A673 (cell line): ENCODE measurements around the gene IGFBP5. TPM values are rescaled to one million over a fixed set of nuclear protein-coding genes. Genes with fewer than 3 reads are reported as not detected.

Source experiments
- BruUV-seq: library from RNA; stranded (reverse); fragments of 400-500 nt; replicated peaks from 2 replicates; lab custom pipeline; 2021; lab: Mats Ljungman, UMichigan
- CTCF ChIA-PET: fragments of 300-600 bp; sonication (Branson Sonifier 250); formaldehyde crosslinking; loops from one replicate; lab custom pipeline; 2022; ENCODE audit warnings: antibody characterized with exemption; lab: Charles Lee
- POLR2A ChIA-PET: fragments of 300-600 bp; sonication (Branson Sonifier 250); formaldehyde crosslinking; loops from one replicate; lab custom pipeline; 2022; ENCODE audit warnings: antibody characterized with exemption; ENCODE audit not compliant: low non-redundant PET; lab: Charles Lee
- DNase-seq: peaks from one replicate; pipeline ENCODE4 v3.0.0-alpha.2; 2015; ENCODE audit warnings: low spot score
- H3K27ac ChIP-seq: fragments of 200-600 bp; sonication (generic); 2 replicates; pipeline ENCODE4 v1.5.1; 2016; ENCODE audit warnings: mixed run types, low read depth, mild to moderate bottlenecking, mixed read lengths, antibody characterized with exemption, low read length; ENCODE audit not compliant: poor library complexity, severe bottlenecking
- H3K27me3 ChIP-seq: fragments of 200-600 bp; sonication (generic); replicated peaks from 2 replicates; pipeline ENCODE4 v1.6.1; 2017; ENCODE audit warnings: mixed run types, low read depth, mild to moderate bottlenecking, mixed read lengths, antibody characterized with exemption, low read length; ENCODE audit not compliant: insufficient read depth, poor library complexity
- H3K36me3 ChIP-seq: fragments of 200-600 bp; sonication (generic); 2 replicates; pipeline ENCODE4 v1.6.1; 2016; ENCODE audit warnings: mixed run types, mild to moderate bottlenecking, mixed read lengths, antibody characterized with exemption, low read length; ENCODE audit not compliant: insufficient read depth, poor library complexity, severe bottlenecking
- H3K4me1 ChIP-seq: fragments of 200-600 bp; sonication (generic); 2 replicates; pipeline ENCODE4 v1.6.1; 2017; ENCODE audit warnings: mixed run types, mild to moderate bottlenecking, mixed read lengths, antibody characterized with exemption, low read length; ENCODE audit not compliant: insufficient read depth, poor library complexity, severe bottlenecking
- H3K4me3 ChIP-seq: fragments of 200-600 bp; sonication (generic); 2 replicates; pipeline ENCODE4 v1.5.1; 2016; ENCODE audit warnings: low read depth, mixed run types, mild to moderate bottlenecking, mixed read lengths, low read length; ENCODE audit not compliant: poor library complexity, severe bottlenecking
- H3K9me3 ChIP-seq: fragments of 200-600 bp; sonication (generic); 2 replicates; pipeline ENCODE4 v1.6.1; 2016; ENCODE audit warnings: mixed run types, low read depth, mild to moderate bottlenecking, mixed read lengths, antibody characterized with exemption, low read length; ENCODE audit not compliant: poor library complexity, severe bottlenecking
- CTCF ChIP-seq: fragments of 300-800, 200-600 bp; sonication (generic); conservative IDR thresholded peaks from 2 replicates; pipeline ENCODE4 v1.5.1; 2017; ENCODE audit warnings: low read depth, mild to moderate bottlenecking, antibody characterized with exemption, low read length, moderate library complexity, mixed read lengths
- EZH2 ChIP-seq: fragments of 200-600 bp; sonication (generic); IDR thresholded peaks from 2 replicates; pipeline ENCODE4 v1.6.1; 2017; ENCODE audit warnings: borderline replicate concordance, low read depth, mild to moderate bottlenecking, mixed read lengths, antibody characterized with exemption, low read length; ENCODE audit not compliant: poor library complexity, severe bottlenecking
- intact Hi-C: fragments of 100-400 bp; cut with micrococcal nuclease; formaldehyde crosslinking; loops from one replicate; pipeline ENCODE4 v1.10.0; 2022; ENCODE audit not compliant: unreplicated experiment
- total RNA-seq: library from RNA; stranded (reverse); gene quantifications from 2 replicates; pipeline ENCODE4 v1.2.3, GENCODE V29; 2021

The IGFBP5 gene
- total RNA-seq, 1 experiment from 2014 or later, result 5.4 TPM

- CTCF ChIA-PET, result no interaction called here
- DNase-seq, result no peak
- Histone ChIP-seq H3K4me3 (no peak overlapping the region), H3K27me3 (no peaks in the 10 kb centered on the region), H3K4me1 (peaks cover 10% of the 10 kb centered on the region), H3K9me3 (peaks cover 2% of the 10 kb centered on the region), H3K27ac (no peak overlapping the region), H3K36me3 (no peaks in the 10 kb centered on the region)
- TF ChIP-seq CTCF, result no peak
- TF ChIP-seq EZH2, result no peak
- intact Hi-C loops, result no loop called here
- POLR2A ChIA-PET, result interaction anchor here (0.7 kb wide), 1 partner anchor 70 kb away, joined by 9 read pairs; no protein-coding TSS in a partner anchor
- BruUV-seq, result no TSS peak
Observed at GRCh38 chr2:216711348-216711747, 16.0 kb upstream of the IGFBP5 start.

- intact Hi-C loops, result no loop called here
- POLR2A ChIA-PET, result no interaction called here
- no peak for DNase-seq
- peaks cover 10% of the 10 kb centered on the region for H3K4me1 ChIP-seq
- BruUV-seq, result no TSS peak
- H3K27me3 ChIP-seq, result no peaks in the 10 kb centered on the region
- CTCF ChIA-PET, result no interaction called here
- TF ChIP-seq EZH2, result no peak
- no peak for TF ChIP-seq CTCF
- H3K36me3 ChIP-seq, result no peaks in the 10 kb centered on the region
- peaks cover 2% of the 10 kb centered on the region for H3K9me3 ChIP-seq
- H3K4me3 ChIP-seq, result no peak overlapping the region
- H3K27ac ChIP-seq, result no peak overlapping the region
Observed at GRCh38 chr2:216710551-216711301, 15.4 kb upstream of the IGFBP5 start.

- intact Hi-C loops, result no loop called here
- Histone ChIP-seq H3K4me1 (peaks cover 21% of the 10 kb centered on the region), H3K9me3 (no peaks in the 10 kb centered on the region), H3K4me3 (no peak overlapping the region), H3K36me3 (no peaks in the 10 kb centered on the region), H3K27me3 (no peaks in the 10 kb centered on the region), H3K27ac (no peak overlapping the region)
- POLR2A ChIA-PET, result no interaction called here
- no peak for DNase-seq
- no TSS peak for BruUV-seq
- CTCF ChIA-PET, result interaction anchor here (0.6 kb wide), 1 partner anchor 1047 kb away, joined by 4 read pairs; no protein-coding TSS in a partner anchor
- TF ChIP-seq EZH2 (no peak), CTCF (no peak)
Observed at GRCh38 chr2:216702756-216703155, 7.4 kb upstream of the IGFBP5 start.
